IMR-90 (cell line): ENCODE data around the gene CELA2B. TPM values are rescaled to one million over a fixed set of nuclear protein-coding genes. Genes with fewer than 3 reads are reported as not detected.

Source experiments
- ATAC-seq: fragments of 200-7000 bp; cut with Tn5 transposase; 2 replicates; pipeline ENCODE4 v1.9.1; 2020; ENCODE audit warnings: low read depth, mild to moderate bottlenecking, moderate library complexity
- BruUV-seq: library from RNA; stranded (reverse); fragments of 400-500 nt; replicated peaks from 2 replicates; lab custom pipeline; 2021; lab: Mats Ljungman, UMichigan
- CTCF ChIA-PET: fragments of 300-600 bp; formaldehyde crosslinking; extraction: SDS; loops from one replicate; lab custom pipeline; 2021; ENCODE audit warnings: antibody characterized with exemption; lab: Yijun Ruan, JAX
- POLR2A ChIA-PET: fragments of 300-600 bp; sonication (Branson Sonifier 250); formaldehyde crosslinking; loops from one replicate; lab custom pipeline; 2022; ENCODE audit warnings: antibody characterized with exemption; ENCODE audit not compliant: unreplicated experiment; lab: Charles Lee
- DNase-seq: peaks from one replicate; pipeline ENCODE4 v3.0.0; 2013
- H2AFZ ChIP-seq: replicated peaks from 2 replicates; pipeline ENCODE3; 2013; ENCODE audit warnings: low read length, mild to moderate bottlenecking; ENCODE audit not compliant: poor library complexity
- H2AK5ac ChIP-seq: 2 replicates; pipeline ENCODE4 v1.6.1; 2013; ENCODE audit warnings: low read depth, low read length, inconsistent platforms
- H2AK9ac ChIP-seq: replicated peaks from 2 replicates; pipeline ENCODE3; 2013; ENCODE audit warnings: mild to moderate bottlenecking, low read depth, low read length, moderate library complexity; ENCODE audit not compliant: poor library complexity
- H2BK120ac ChIP-seq: 2 replicates; pipeline ENCODE4 v1.6.1; 2013; ENCODE audit warnings: low read depth, low read length, inconsistent platforms
- H2BK15ac ChIP-seq: 3 replicates; pipeline ENCODE4 v1.6.1; 2013; ENCODE audit warnings: low read depth, low read length, inconsistent platforms
- H2BK20ac ChIP-seq: 2 replicates; pipeline ENCODE4 v1.6.1; 2013; ENCODE audit warnings: low read depth, mild to moderate bottlenecking, inconsistent platforms, low read length, moderate library complexity
- H2BK5ac ChIP-seq: 2 replicates; pipeline ENCODE4 v1.6.1; 2013; ENCODE audit warnings: mild to moderate bottlenecking, low read depth, low read length, inconsistent platforms; ENCODE audit not compliant: poor library complexity, severe bottlenecking
- H3K14ac ChIP-seq: replicated peaks from 2 replicates; pipeline ENCODE4 v1.6.1; 2013; ENCODE audit warnings: low read depth, low read length, inconsistent platforms
- H3K18ac ChIP-seq: 2 replicates; pipeline ENCODE4 v1.6.1; 2013; ENCODE audit warnings: low read depth, low read length, control low read depth
- H3K23ac ChIP-seq: 2 replicates; pipeline ENCODE4 v1.6.1; 2013; ENCODE audit warnings: low read depth, low read length, inconsistent platforms
- H3K27ac ChIP-seq: 2 replicates; pipeline ENCODE4 v1.5.1; 2013; ENCODE audit warnings: mild to moderate bottlenecking, control low read depth, low read length; ENCODE audit not compliant: insufficient read depth
- H3K27me3 ChIP-seq: 2 replicates; pipeline ENCODE4 v1.6.1; 2013; ENCODE audit warnings: low read length; ENCODE audit not compliant: control insufficient read depth, insufficient read depth
- H3K36me3 ChIP-seq: 2 replicates; pipeline ENCODE4 v1.6.1; 2013; ENCODE audit warnings: low read length, mixed read lengths; ENCODE audit not compliant: control insufficient read depth, insufficient read depth
- H3K4ac ChIP-seq: 2 replicates; pipeline ENCODE4 v1.6.1; 2013; ENCODE audit warnings: low read depth, low read length, inconsistent platforms
- H3K4me1 ChIP-seq: 2 replicates; pipeline ENCODE4 v1.6.1; 2013; ENCODE audit warnings: low read length, mixed read lengths; ENCODE audit not compliant: control insufficient read depth, insufficient read depth
- H3K4me2 ChIP-seq: 2 replicates; pipeline ENCODE4 v1.6.1; 2013; ENCODE audit warnings: low read depth, mild to moderate bottlenecking, control low read depth, low read length, moderate library complexity
- H3K4me3 ChIP-seq: 2 replicates; pipeline ENCODE4 v1.5.1; 2013; ENCODE audit warnings: low read depth, mild to moderate bottlenecking, control low read depth, low read length, moderate library complexity; ENCODE audit not compliant: insufficient read depth
- H3K56ac ChIP-seq: 2 replicates; pipeline ENCODE4 v1.6.1; 2013; ENCODE audit warnings: low read length, inconsistent platforms; ENCODE audit not compliant: insufficient read depth; ENCODE audit errors: extremely low read depth
- H3K79me1 ChIP-seq, 2 experiments: 2 replicates each; pipeline ENCODE4 v1.6.1; 2013; ENCODE audit warnings: low read length in 2 of 2, inconsistent platforms in 1 of 2, low read depth in 1 of 2
- H3K9ac ChIP-seq: 2 replicates; pipeline ENCODE4 v1.6.1; 2013; ENCODE audit warnings: low read depth, low read length, control low read depth
- H3K9me1 ChIP-seq: 2 replicates; pipeline ENCODE4 v1.6.1; 2013; ENCODE audit warnings: low read length, inconsistent platforms; ENCODE audit not compliant: insufficient read depth
- H3K9me3 ChIP-seq: 2 replicates; pipeline ENCODE4 v1.6.1; 2013; ENCODE audit warnings: low read length; ENCODE audit not compliant: control insufficient read depth, insufficient read depth
- H4K20me1 ChIP-seq: 2 replicates; pipeline ENCODE4 v1.6.1; 2013; ENCODE audit warnings: low read length, inconsistent platforms; ENCODE audit not compliant: insufficient read depth
- H4K5ac ChIP-seq: 2 replicates; pipeline ENCODE4 v1.6.1; 2013; ENCODE audit warnings: mild to moderate bottlenecking, low read depth, low read length, control low read depth
- H4K8ac ChIP-seq, 2 experiments: 2 replicates each; pipeline ENCODE4 v1.6.1; 2013; ENCODE audit warnings: low read depth in 2 of 2, low read length in 2 of 2, control low read depth in 1 of 2, inconsistent platforms in 1 of 2
- H4K91ac ChIP-seq: 2 replicates; pipeline ENCODE4 v1.6.1; 2013; ENCODE audit warnings: low read depth, low read length, inconsistent platforms; ENCODE audit not compliant: insufficient read depth
- BHLHE40 ChIP-seq: fragments of 150-350 bp; IDR thresholded peaks from 2 replicates; pipeline ENCODE4 v1.6.1; 2016; ENCODE audit warnings: mild to moderate bottlenecking, low read depth, low read length
- CEBPB ChIP-seq: IDR thresholded peaks from 2 replicates; pipeline ENCODE4 v1.6.1; 2012; ENCODE audit warnings: low read depth, low read length, improper control_type of control experiment
- CHD1 ChIP-seq: IDR thresholded peaks from 2 replicates; pipeline ENCODE4 v1.6.1; 2012; ENCODE audit warnings: low read depth, low read length, improper control_type of control experiment
- CTCF ChIP-seq: conservative IDR thresholded peaks from 2 replicates; pipeline ENCODE4 v1.5.1; 2012; ENCODE audit warnings: mild to moderate bottlenecking, low read depth, low read length, improper control_type of control experiment
- FOS ChIP-seq: fragments of 150-350 bp; IDR thresholded peaks from 2 replicates; pipeline ENCODE4 v1.6.1; 2016; ENCODE audit warnings: low read depth, low read length
- MAFK ChIP-seq: IDR thresholded peaks from 2 replicates; pipeline ENCODE4 v1.6.1; 2012; ENCODE audit warnings: low read depth, low read length, improper control_type of control experiment
- MAZ ChIP-seq: IDR thresholded peaks from 2 replicates; pipeline ENCODE4 v1.6.1; 2012; ENCODE audit warnings: low read depth, mild to moderate bottlenecking, low read length, improper control_type of control experiment, moderate library complexity, borderline replicate concordance
- MXI1 ChIP-seq: IDR thresholded peaks from 2 replicates; pipeline ENCODE4 v1.6.1; 2012; ENCODE audit warnings: low read depth, mild to moderate bottlenecking, low read length, moderate library complexity, borderline replicate concordance
- NFE2L2 ChIP-seq: fragments of 150-350 bp; IDR thresholded peaks from 2 replicates; pipeline ENCODE4 v1.6.1; 2016; ENCODE audit warnings: low read depth, mild to moderate bottlenecking, low read length
- POLR2A ChIP-seq: IDR thresholded peaks from 2 replicates; pipeline ENCODE4 v1.6.1; 2012; ENCODE audit warnings: mild to moderate bottlenecking, low read depth, low read length
- RAD21 ChIP-seq: IDR thresholded peaks from 2 replicates; pipeline ENCODE4 v1.6.1; 2012; ENCODE audit warnings: low read length, improper control_type of control experiment
- RCOR1 ChIP-seq: IDR thresholded peaks from 2 replicates; pipeline ENCODE4 v1.6.1; 2012; ENCODE audit warnings: mild to moderate bottlenecking, low read length, improper control_type of control experiment; ENCODE audit not compliant: insufficient replicate concordance
- RFX5 ChIP-seq: IDR thresholded peaks from 2 replicates; pipeline ENCODE4 v1.8.0; 2012; ENCODE audit warnings: low read depth, mild to moderate bottlenecking, low read length, moderate library complexity
- SMC3 ChIP-seq: fragments of 150-350 bp; IDR thresholded peaks from 2 replicates; pipeline ENCODE4 v1.6.1; 2016; ENCODE audit warnings: low read depth, mild to moderate bottlenecking, antibody characterized with exemption, low read length, moderate library complexity
- USF2 ChIP-seq: fragments of 150-350 bp; IDR thresholded peaks from 2 replicates; pipeline ENCODE4 v1.6.1; 2017; ENCODE audit warnings: mild to moderate bottlenecking, antibody characterized with exemption, low read length, low read depth
- WGBS, 2 experiments: methylation state at CpG; one replicate each; pipeline versions ENCODE4 v1.1.5 to v1.1.7; 2013; ENCODE audit warnings: missing lambda C conversion rate in 2 of 2; ENCODE audit not compliant: insufficient read length in 1 of 2; ENCODE audit errors: extremely low coverage in 2 of 2; 5-methylcytosine and 5-hydroxymethylcytosine counted together
- dilution Hi-C: fragments of 300-500 bp; cut with HindIII; formaldehyde crosslinking; loops from one replicate; pipeline ENCODE4 v1.14.3; 2018; ENCODE audit warnings: low sequenced_read_pairs; ENCODE audit not compliant: unreplicated experiment
- in situ Hi-C: fragments of 300-500 bp; cut with MboI; formaldehyde crosslinking; loops from 3 replicates; pipeline ENCODE4 v1.14.3; 2019; ENCODE audit warnings: low sequenced_read_pairs, inconsistent platforms, mixed read lengths
- intact Hi-C: fragments of 100-400 bp; cut with micrococcal nuclease; formaldehyde crosslinking; loops from 2 replicates; pipeline ENCODE4 v1.10.0; 2022
- polyA plus RNA-seq, 3 experiments: library from polyadenylated mRNA; depleted of rRNA; stranded (reverse); fragments of >200 nt; gene quantifications; 2 replicates each; pipeline ENCODE4 v1.2.3, GENCODE V29; 2012; ENCODE audit warnings: low replicate concordance in 1 of 3
- total RNA-seq: library from RNA; depleted of rRNA; stranded (reverse); fragments of >200 nt; gene quantifications from 2 replicates; pipeline ENCODE4 v1.2.3, GENCODE V29; 2012
- TF ChIP-seq, protein P1 (sequence below): fragments of 150-350 bp; IDR thresholded peaks from 2 replicates; pipeline ENCODE4 v1.6.1; 2016; ENCODE audit warnings: low read depth, mild to moderate bottlenecking, low read length, moderate library complexity, borderline replicate concordance

The CELA2B gene
- total and polyA plus RNA-seq, 2 of the 4 experiments (the other 2 are of a cell fraction), result not detected

- H3K27ac ChIP-seq, result no peak overlapping the region
- H4K5ac ChIP-seq, result no peak overlapping the region
- H2BK120ac ChIP-seq, result no peak overlapping the region
- no peak for DNase-seq
- no peaks in the 10 kb centered on the region for H3K9me3 ChIP-seq
- no peak overlapping the region for H3K4me3 ChIP-seq
- H3K18ac ChIP-seq, result no peak overlapping the region
- no peaks in the 10 kb centered on the region for H4K20me1 ChIP-seq
- in situ Hi-C loops (no loop called here), dilution Hi-C loops (no loop called here), intact Hi-C loops (no loop called here)
- H3K9ac ChIP-seq, result no peak overlapping the region
- no peak overlapping the region for H2BK5ac ChIP-seq
- no peak overlapping the region for H3K14ac ChIP-seq
- H3K56ac ChIP-seq, result no peak overlapping the region
- H3K9me1 ChIP-seq, result peaks cover 3% of the 10 kb centered on the region; the same call in 1 of the 2 replicates
- no peak overlapping the region for H3K23ac ChIP-seq
- peaks cover 38% of the 10 kb centered on the region for H3K36me3 ChIP-seq
- no peak for ATAC-seq
- POLR2A ChIA-PET, result no interaction called here
- peaks cover 11 to 14% of the 10 kb centered on the region in 2 experiments; a peak in 3 of 4 replicates for H3K79me1 ChIP-seq
- CTCF ChIA-PET, result no interaction called here
- TF ChIP-seq RCOR1 (no peak), NFE2L2 (no peak), MAFK (no peak), RFX5 (no peak), BHLHE40 (no peak), FOS (no peak), SMC3 (no peak), CTCF (no peak), MXI1 (no peak), CHD1 (no peak), POLR2A (no peak), MAZ (no peak), CEBPB (no peak), RAD21 (no peak), USF2 (no peak)
- TF ChIP-seq, protein P1, sequence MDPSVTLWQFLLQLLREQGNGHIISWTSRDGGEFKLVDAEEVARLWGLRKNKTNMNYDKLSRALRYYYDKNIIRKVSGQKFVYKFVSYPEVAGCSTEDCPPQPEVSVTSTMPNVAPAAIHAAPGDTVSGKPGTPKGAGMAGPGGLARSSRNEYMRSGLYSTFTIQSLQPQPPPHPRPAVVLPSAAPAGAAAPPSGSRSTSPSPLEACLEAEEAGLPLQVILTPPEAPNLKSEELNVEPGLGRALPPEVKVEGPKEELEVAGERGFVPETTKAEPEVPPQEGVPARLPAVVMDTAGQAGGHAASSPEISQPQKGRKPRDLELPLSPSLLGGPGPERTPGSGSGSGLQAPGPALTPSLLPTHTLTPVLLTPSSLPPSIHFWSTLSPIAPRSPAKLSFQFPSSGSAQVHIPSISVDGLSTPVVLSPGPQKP, result no peak
- no peak overlapping the region for H3K4ac ChIP-seq
- no peak overlapping the region for H3K4me2 ChIP-seq
- H4K91ac ChIP-seq, result no peak overlapping the region
- no peak overlapping the region for H4K8ac ChIP-seq
- no peak overlapping the region for H2BK20ac ChIP-seq
- no peak overlapping the region for H2AK5ac ChIP-seq
- H2AK9ac ChIP-seq, result no peak overlapping the region
- 95% methylated on average over 4 of the region's 6 CpGs; no CpG with 5 or more reads in 1 of the 2 experiments for WGBS, 2 experiments
- no TSS peak for BruUV-seq
- H2AFZ ChIP-seq, result no peak overlapping the region
- H3K27me3 ChIP-seq, result no peaks in the 10 kb centered on the region
- H2BK15ac ChIP-seq, result no peak overlapping the region
- H3K4me1 ChIP-seq, result peaks cover 6% of the 10 kb centered on the region
Measured at GRCh38 chr1:15538771-15539170, 62.9 kb downstream of the CELA2B start.
